ENCODE data around the gene SSR2. TPM values are rescaled to one million over a fixed set of nuclear protein-coding genes. Genes with fewer than 3 reads are reported as not detected.

SSR2 gene
- polyA plus RNA-seq, 4 donors, result 133 to 316 (median 266) TPM

- no peaks in the 10 kb centered on the region for H3K9me3 ChIP-seq (ENCODE audit: control insufficient read depth in 2 of 2, insufficient read depth in 1 of 2, low read depth in 1 of 2, low read length in 1 of 2)
- FAIRE-seq, result no peak
- H3K4me3 ChIP-seq (ENCODE audit: low read depth in 1 of 3, low read length in 3 of 3), result peak overlapping the region; percentile 87 to 94 (median 88)
- whole genome bisulfite sequencing, 3 donors, result 3 to 5% (median 3%) methylated on average over 5 of the region's 5 CpGs
- DNase-seq, result peak in 1 of 2 donors; percentile 36
- peaks cover 0 to 30% (median 0%) of the 10 kb centered on the region in 3 donors for H3K36me3 ChIP-seq (ENCODE audit: control insufficient read depth in 3 of 3, insufficient read depth in 2 of 3, low read depth in 1 of 3, low read length in 3 of 3)
- H3K4me1 ChIP-seq (ENCODE audit: control insufficient read depth in 3 of 3, insufficient read depth in 2 of 3, low read depth in 1 of 3, low read length in 2 of 3), result peaks cover 10 to 65% (median 34%) of the 10 kb centered on the region in 3 donors
- no peaks in the 10 kb centered on the region for H3K27me3 ChIP-seq (ENCODE audit: control insufficient read depth in 3 of 3, insufficient read depth in 3 of 3, low read length in 3 of 3)
- H3K27ac ChIP-seq (ENCODE audit: low read depth in 1 of 3, low read length in 2 of 3), result peak overlapping the region; percentile 77 to 93 (median 89)
Observed at GRCh38 chr1:155976913-155977689, 43.6 kb downstream of the SSR2 start.

DNA sequence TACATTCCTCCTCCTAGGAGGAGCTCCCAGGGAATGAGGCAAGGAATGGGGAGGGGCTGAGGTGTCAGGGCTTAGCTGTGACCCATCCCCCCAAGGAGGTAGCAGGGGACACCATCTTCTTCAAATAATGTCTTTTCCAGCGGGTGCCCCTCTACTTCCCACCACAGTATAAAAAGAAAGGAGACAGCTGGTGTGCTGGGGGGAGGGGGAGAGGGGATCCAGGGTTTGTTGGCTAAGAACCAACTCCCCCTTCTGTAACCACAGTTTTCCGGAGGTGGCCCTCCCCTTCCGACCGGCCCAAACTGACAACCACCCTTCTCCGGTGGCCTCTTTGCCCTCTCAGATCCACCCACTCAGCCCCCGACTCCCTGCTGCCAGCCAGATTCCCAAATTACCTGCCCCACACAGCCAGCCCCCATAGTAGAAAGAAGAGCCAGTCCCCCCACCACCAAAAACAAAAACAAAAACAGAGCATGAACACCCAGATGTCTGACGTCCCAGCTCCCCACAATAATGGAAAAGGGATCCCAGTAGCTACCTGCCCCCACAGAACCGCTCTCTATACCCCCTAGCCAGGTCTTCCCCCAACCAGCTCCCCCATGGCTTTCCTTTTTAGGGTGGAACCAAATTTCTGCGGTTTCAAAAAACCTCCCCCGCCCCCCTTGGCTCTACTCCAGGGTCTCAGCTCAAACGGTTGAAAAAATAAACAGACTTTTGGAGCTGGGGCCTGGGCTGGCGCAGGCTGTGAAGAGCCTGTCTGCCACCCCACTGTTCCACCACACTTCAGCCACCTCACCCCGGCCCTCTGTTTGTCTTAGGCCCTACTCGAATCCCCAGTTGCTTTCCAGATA lies 44.5 kb downstream of the SSR2 start:
- Histone ChIP-seq H3K4me1 (ENCODE audit: control insufficient read depth in 3 of 3, insufficient read depth in 2 of 3, low read depth in 1 of 3, low read length in 2 of 3) (peaks cover 8 to 59% (median 30%) of the 10 kb centered on the region in 3 donors), H3K9me3 (ENCODE audit: control insufficient read depth in 2 of 2, insufficient read depth in 1 of 2, low read depth in 1 of 2, low read length in 1 of 2) (no peaks in the 10 kb centered on the region), H3K27ac (ENCODE audit: low read depth in 1 of 3, low read length in 2 of 3) (peak overlapping the region; percentile 77 to 93 (median 89)), H3K4me3 (ENCODE audit: low read depth in 1 of 3, low read length in 3 of 3) (peak overlapping the region; percentile 87 to 94 (median 88)), H3K27me3 (ENCODE audit: control insufficient read depth in 3 of 3, insufficient read depth in 3 of 3, low read length in 3 of 3) (no peaks in the 10 kb centered on the region), H3K36me3 (ENCODE audit: control insufficient read depth in 3 of 3, insufficient read depth in 2 of 3, low read depth in 1 of 3, low read length in 3 of 3) (peaks cover 0 to 32% (median 0%) of the 10 kb centered on the region in 3 donors)
- DNase-seq (peak in 1 of 2 donors; percentile 44), FAIRE-seq (no peak)
- WGBS, 3 donors, result 17 to 40% (median 34%) methylated on average over 12 to 14 of the region's 14 CpGs

- peaks cover 8 to 54% (median 26%) of the 10 kb centered on the region in 3 donors for H3K4me1 ChIP-seq (ENCODE audit: control insufficient read depth in 3 of 3, insufficient read depth in 2 of 3, low read depth in 1 of 3, low read length in 2 of 3)
- peaks cover 0 to 36% (median 0%) of the 10 kb centered on the region in 3 donors for H3K36me3 ChIP-seq (ENCODE audit: control insufficient read depth in 3 of 3, insufficient read depth in 2 of 3, low read depth in 1 of 3, low read length in 3 of 3)
- DNase-seq (no peak), FAIRE-seq (no peak)
- H3K27me3 ChIP-seq (ENCODE audit: control insufficient read depth in 3 of 3, insufficient read depth in 3 of 3, low read length in 3 of 3), result no peaks in the 10 kb centered on the region
- H3K27ac ChIP-seq (ENCODE audit: low read depth in 1 of 3, low read length in 2 of 3), result peak overlapping the region; percentile 2 to 93 (median 89)
- no peaks in the 10 kb centered on the region for H3K9me3 ChIP-seq (ENCODE audit: control insufficient read depth in 2 of 2, insufficient read depth in 1 of 2, low read depth in 1 of 2, low read length in 1 of 2)
- peak overlapping the region; percentile 37 to 88 (median 87) for H3K4me3 ChIP-seq (ENCODE audit: low read depth in 1 of 3, low read length in 3 of 3)
- 24 to 54% (median 44%) methylated on average over 4 of the region's 4 CpGs for WGBS, 3 donors
Observed at GRCh38 chr1:155975375-155976061, 45.2 kb downstream of the SSR2 start.

DNA sequence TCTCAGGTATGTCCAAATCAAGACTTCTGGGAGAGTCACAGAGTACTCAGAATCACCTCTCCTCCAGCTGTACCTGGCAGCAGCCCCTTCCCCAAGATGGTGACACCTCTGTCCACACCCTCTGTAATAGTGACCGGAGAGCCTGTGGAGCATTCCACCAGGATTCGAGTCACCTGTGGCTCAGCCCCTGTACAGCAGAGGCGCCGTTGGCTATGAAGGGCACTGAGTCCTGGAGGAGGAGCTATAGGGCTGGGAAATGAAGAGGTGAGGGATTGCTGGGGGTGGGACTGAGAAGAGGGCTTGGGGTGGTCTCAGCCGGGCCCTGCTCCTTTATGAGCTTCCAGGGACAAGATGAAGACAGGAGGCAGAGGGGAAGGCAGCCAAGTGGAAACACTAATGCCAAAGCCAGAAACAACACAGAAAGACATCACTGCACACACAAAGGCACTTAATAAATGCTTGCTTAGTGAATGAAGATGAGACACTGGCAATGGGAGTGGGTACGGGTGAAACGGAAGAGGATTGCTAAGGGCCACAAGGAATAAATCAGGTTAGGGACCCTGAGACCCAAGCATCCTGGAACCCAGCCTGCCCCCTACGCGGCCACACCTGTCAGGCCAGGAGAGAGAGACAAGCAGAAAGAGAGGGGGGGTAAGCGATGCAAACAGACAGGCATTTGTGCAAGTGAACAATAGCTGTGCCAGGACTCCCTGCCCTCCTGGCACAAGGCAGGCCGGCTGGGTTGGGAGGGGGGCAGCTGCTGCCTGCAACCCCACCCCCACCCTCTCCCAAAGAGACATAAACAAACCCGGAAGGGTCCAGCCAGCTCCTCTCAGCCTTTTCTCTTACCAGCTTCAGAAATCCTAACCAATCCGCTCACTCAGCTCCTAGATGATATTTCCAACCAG lies 46.3 kb downstream of the SSR2 start:
- Histone ChIP-seq H3K4me1 (ENCODE audit: control insufficient read depth in 3 of 3, insufficient read depth in 2 of 3, low read depth in 1 of 3, low read length in 2 of 3) (peaks cover 5 to 48% (median 20%) of the 10 kb centered on the region in 3 donors), H3K27ac (ENCODE audit: low read depth in 1 of 3, low read length in 2 of 3) (peak overlapping the region in 2 of 3 donors; percentile 89 to 93), H3K9me3 (ENCODE audit: control insufficient read depth in 2 of 2, insufficient read depth in 1 of 2, low read depth in 1 of 2, low read length in 1 of 2) (no peaks in the 10 kb centered on the region), H3K36me3 (ENCODE audit: control insufficient read depth in 3 of 3, insufficient read depth in 2 of 3, low read depth in 1 of 3, low read length in 3 of 3) (peaks cover 0 to 47% (median 0%) of the 10 kb centered on the region in 3 donors), H3K4me3 (ENCODE audit: low read depth in 1 of 3, low read length in 3 of 3) (no peak overlapping the region), H3K27me3 (ENCODE audit: control insufficient read depth in 3 of 3, insufficient read depth in 3 of 3, low read length in 3 of 3) (no peaks in the 10 kb centered on the region)
- FAIRE-seq, result no peak
- DNase-seq, result no peak
- 43 to 69% (median 68%) methylated on average over 13 of the region's 13 CpGs for WGBS, 3 donors

GRCh38 chr1:155973723-155974122 lies 47.0 kb downstream of the SSR2 start:
- no peak for FAIRE-seq
- 71 to 90% (median 85%) methylated on average over 3 of the region's 3 CpGs for WGBS, 3 donors
- H3K27ac ChIP-seq (ENCODE audit: low read depth in 1 of 3, low read length in 2 of 3), result no peak overlapping the region

GRCh38 chr1:155971910-155972809 lies 48.6 kb downstream of the SSR2 start:
- peaks cover 3 to 51% (median 24%) of the 10 kb centered on the region in 3 donors for H3K4me1 ChIP-seq (ENCODE audit: control insufficient read depth in 3 of 3, insufficient read depth in 2 of 3, low read depth in 1 of 3, low read length in 2 of 3)
- DNase-seq (no peak), FAIRE-seq (no peak)
- H3K4me3 ChIP-seq (ENCODE audit: low read depth in 1 of 3, low read length in 3 of 3), result no peak overlapping the region
- 80 to 90% (median 81%) methylated on average over 9 of the region's 9 CpGs for whole genome bisulfite sequencing, 3 donors
- no peaks in the 10 kb centered on the region for H3K27me3 ChIP-seq (ENCODE audit: control insufficient read depth in 3 of 3, insufficient read depth in 3 of 3, low read length in 3 of 3)
- H3K9me3 ChIP-seq (ENCODE audit: control insufficient read depth in 2 of 2, insufficient read depth in 1 of 2, low read depth in 1 of 2, low read length in 1 of 2), result no peaks in the 10 kb centered on the region
- H3K36me3 ChIP-seq (ENCODE audit: control insufficient read depth in 3 of 3, insufficient read depth in 2 of 3, low read depth in 1 of 3, low read length in 3 of 3), result peaks cover 4 to 69% (median 9%) of the 10 kb centered on the region in 3 donors
- no peak overlapping the region for H3K27ac ChIP-seq (ENCODE audit: low read depth in 1 of 3, low read length in 2 of 3)

More at GRCh38 chr1:155973723-155974122, 47.0 kb downstream of the SSR2 start:
- no peaks in the 10 kb centered on the region for H3K9me3 ChIP-seq (ENCODE audit: control insufficient read depth in 2 of 2, insufficient read depth in 1 of 2, low read depth in 1 of 2, low read length in 1 of 2)
- no peak for DNase-seq
- peaks cover 3 to 42% (median 19%) of the 10 kb centered on the region in 3 donors for H3K4me1 ChIP-seq (ENCODE audit: control insufficient read depth in 3 of 3, insufficient read depth in 2 of 3, low read depth in 1 of 3, low read length in 2 of 3)
- H3K27me3 ChIP-seq (ENCODE audit: control insufficient read depth in 3 of 3, insufficient read depth in 3 of 3, low read length in 3 of 3), result no peaks in the 10 kb centered on the region
- H3K4me3 ChIP-seq (ENCODE audit: low read depth in 1 of 3, low read length in 3 of 3), result no peak overlapping the region
- peaks cover 0 to 54% (median 3%) of the 10 kb centered on the region in 3 donors for H3K36me3 ChIP-seq (ENCODE audit: control insufficient read depth in 3 of 3, insufficient read depth in 2 of 3, low read depth in 1 of 3, low read length in 3 of 3)
